ENCODE results near the gene SH3RF3.

SH3RF3 gene

DNA sequence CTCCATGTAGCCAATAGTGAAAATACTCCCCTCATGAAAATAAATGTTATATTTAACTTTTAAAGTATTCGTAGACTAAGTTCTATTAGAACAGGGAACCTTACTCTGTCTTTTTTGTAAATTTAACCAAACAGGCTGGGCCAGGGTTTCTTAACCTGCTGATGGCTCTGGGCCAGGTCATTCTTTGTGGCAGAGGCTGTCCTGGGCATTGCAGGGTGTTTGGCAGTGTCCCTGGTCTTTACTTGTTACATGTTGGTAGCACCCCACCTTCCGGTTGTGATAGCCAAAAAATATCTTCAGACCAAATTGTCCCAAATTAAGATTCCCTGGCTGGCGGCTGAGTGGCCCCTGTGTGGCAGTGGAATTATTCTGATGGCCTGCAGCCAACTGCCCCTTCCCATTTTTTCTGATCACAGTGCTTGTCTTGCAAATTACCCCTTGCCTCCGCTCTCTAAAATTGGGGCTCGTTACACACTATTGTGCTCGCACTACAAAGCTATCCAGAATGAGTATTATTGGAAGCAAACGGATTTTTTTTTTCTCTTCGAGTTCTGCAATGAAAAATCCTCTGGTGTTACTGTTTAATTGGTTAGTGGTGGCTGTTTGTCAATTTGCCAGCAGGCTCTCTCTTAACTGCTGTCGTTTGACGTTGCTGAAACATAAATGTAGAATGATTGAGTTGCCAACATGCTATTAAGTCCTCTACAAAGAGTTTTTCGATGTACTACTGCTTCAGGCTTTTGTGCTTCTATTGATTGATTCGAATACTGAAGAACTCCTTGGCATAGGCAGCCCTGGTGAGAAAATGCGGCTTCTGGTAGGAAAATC, 216.9 kb downstream of the SH3RF3 start:
- DNase-seq: no peak

DNA sequence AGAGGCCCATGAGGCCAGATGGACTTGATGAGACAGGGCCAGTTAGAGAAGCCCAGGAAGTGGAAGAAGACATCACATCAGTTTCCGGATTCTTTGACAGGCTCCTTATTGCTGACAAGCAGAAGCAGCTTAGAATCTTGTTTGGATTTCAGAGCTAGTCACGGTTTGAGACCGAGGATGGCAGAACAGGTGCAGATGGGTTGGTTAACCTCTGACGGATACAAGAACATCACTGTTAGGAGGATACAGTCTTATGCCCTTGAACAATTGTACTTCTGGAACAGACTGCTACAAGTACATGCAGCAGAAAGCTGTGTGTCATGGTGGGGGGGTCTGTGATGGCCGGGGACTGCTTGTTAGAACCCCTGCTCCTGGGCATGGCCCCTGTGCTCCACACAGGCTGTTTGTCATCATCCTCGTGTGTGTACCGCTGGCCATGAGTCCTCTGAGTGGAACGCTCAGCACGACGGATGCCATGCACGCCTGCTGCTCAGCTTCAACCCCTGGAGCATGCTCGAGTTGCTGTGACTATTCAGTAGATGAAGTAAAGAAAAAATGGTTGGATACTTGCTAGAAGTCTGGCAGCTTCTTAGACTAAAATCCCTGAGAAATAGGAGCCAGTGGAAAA, 217.7 kb downstream of the SH3RF3 start:
- no peak for DNase-seq

DNA sequence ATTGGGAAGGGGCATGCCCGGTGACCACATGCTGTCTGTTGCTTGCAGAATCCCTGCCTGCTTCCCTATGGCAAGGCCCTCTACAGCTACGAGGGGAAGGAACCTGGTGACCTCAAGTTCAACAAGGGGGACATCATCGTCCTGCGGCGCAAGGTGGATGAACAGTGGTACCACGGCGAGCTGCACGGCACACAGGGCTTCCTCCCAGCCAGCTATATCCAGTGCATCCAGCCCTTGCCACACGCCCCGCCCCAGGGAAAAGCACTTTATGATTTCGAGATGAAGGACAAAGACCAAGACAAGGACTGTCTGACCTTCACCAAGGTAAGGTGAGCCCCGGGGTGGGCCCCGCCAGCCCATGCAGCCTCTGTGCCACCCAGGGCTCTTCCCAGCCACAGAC, 218.6 kb downstream of the SH3RF3 start:
- no peak for DNase-seq

DNA sequence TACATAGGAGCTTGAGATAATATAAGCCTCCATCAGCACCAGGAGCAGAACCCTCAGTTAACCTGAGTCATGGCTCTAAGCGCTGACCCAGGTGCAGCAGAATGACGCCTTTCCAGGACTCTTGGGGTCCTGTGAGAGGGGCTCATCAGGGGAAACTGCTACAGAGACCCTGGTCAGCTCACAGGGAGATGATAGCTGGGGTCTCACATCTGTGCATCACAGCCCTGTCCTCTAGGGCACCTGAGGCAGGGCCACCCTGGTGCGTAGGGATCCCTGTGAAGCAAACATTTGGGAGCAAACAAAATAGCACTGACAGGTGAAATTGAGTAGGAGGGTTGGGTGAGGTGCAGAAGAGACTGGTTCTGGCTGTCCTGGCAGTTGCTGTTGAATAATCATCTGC, 219.2 kb downstream of the SH3RF3 start:
- no peak for DNase-seq

DNA sequence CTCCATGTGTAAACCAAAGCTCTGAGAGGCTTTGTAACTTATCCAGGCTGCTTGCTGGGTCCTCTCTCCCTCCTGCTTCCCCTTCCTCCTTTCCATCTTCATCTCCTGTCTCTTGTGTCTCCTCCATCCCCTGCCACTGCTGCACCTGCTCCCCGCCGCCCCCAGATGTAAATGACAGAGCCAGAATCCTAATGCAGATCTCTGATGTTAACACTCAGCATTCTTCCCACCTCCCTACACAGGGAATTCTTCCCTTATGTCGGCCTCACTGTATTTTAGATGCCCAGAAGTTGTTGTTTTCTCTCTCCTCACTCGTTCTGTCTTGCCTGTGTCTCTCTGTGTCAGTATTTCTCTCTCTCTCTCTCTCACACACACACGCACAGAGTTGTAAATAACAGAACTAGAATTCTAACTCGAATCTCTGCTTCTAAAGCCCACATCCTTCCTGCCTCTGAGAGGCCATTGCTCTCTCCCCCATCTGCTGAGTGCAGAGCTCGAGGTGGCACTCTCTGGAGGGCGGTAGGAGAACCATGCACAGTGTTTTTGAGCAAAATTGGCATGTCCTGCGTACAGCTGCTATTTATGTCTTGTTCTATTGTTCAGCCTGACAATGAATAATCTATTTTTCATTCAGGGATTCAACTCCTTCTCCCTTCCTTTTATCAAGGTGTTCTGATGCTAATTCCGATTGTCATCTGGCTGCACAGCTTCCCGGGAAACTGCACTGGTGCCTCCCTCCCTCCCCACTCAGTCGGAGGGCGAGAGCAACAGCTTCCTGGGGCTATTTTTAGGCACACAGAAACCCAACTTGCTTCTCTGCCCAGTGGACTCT, 219.9 kb downstream of the SH3RF3 start:
- no peak for DNase-seq

DNA sequence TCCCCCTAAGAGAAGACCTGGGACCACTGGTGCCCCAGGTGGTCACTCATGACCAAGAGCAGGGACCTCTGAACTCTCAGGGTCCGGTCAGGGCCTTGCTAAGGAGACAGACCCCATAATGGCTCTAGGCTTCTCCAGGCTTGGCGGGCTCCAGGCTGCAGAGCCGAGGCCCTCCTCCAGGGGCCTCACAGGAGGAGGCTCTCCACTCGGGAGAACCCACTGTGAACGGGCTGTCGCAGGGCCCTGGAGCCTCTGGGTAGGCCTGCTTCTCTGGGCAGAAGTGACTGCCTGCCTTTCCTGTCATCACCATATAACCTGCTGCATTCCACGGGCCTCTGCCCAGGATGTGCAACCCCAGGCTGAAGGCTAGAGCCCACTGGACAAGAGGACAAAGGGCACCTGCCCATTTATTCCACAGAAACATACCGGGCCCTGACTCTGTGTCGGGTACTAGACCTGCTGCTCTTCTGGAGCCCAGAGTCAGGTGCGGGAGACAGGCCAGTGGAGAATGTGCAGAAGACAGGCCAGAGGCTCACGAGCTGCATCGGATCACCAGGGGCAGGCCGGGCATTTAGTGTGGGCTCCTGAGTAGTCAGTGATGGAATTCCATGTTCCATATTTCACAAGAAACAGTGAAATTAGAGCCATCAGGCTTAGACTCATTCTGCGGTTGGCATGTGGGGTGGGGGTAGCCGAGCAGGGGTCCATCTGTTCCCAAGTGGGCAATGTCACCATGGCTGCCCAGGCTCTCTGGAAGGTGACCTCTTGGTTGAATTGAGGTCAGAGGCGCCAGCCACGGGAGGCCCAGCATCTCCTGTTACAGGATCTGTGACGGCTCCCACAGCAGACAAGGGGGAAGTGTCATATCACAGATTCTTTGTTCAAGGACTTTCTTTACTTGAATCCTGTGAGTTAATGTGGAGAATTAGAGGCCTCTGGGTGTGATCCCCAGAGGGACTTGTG, 220.8 kb downstream of the SH3RF3 start:
- no peak for DNase-seq

DNA sequence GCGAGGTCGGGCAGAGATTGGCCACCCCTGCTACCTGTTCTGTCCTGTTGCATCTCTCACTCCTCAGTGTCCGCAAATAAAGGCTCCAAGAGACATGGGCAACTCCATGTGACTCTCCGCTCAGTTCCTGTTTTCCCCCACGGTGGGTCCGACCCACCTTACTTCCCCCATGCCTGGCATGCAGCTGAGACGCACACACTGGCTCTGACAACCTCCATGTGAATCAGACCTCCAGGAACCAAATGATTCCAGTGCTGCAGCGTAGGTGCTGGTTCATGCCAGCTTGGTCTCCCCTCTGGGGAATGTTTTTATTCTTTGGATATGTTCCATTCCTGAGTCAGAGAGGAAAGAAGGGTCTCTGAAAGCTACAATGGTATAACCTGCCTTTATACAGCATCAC, 221.5 kb downstream of the SH3RF3 start:
- DNase-seq: no peak

DNA sequence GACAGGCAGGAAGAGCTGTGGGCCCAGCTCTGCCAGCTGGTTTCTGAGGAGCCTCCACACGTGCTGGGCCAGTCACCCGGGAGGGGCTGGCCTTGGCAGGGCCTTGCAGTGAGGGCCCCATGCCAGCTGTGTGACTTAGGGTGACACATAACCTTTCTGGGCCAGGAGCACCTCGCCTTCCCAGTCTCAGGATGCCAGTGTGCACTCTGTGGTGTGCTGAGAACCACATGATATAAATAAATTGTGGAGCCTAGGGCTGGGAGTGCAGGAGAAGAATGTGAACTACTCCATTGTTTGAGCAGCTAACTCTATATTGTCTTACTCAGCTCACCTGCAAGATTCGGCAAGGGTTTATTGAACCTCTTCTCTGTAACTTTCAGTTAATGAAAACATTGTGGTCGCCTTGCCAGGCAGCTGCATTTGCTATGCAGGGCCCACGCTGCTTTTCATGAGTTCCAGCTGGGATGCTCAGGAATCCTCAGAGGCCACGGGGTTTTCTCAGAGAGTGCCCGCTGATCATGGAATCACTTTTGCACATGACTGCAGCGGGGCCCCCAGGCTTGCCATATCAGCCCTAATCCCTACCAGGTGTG, 222.3 kb downstream of the SH3RF3 start:
- DNase-seq: no peak

DNA sequence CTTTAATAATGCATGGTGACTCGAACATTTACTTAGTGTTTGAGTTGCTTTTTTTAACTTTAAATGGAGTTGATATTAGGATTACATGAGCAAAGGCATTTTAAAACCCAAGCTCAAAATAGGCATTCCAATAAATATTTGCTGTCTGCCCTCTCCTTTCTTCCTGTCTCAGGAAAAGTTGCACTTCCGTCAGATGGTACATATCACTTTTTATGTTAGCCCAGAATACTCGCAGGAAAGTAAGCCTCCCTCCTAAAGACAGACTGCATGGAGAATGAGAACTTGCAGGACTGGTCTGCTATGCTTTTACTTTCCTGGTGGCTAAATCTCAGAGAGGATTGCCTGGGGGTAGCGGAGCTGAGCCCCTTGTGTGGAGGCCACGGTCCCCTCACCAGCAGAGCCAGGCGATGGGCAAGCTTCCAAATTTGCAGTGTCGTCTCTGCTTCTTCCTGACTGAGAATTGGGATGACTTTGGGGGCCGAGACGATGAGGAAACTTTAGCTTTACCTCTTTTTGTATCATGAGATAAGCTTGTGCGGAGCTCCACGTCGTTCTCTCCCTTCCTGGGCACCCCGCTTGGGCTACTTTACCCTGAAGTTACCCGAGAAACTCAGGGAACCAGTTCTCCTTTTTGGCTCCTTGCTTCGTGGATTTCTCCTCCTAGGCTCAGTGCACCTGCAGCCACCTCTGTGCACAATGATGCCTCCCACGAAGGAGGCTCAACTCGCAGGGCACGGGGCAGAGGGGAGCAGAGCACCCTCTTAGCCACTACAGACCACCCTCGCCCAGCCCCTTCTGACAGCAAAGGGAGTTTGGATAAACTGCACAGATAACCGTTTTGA, 223.3 kb downstream of the SH3RF3 start:
- no peak for DNase-seq

DNA sequence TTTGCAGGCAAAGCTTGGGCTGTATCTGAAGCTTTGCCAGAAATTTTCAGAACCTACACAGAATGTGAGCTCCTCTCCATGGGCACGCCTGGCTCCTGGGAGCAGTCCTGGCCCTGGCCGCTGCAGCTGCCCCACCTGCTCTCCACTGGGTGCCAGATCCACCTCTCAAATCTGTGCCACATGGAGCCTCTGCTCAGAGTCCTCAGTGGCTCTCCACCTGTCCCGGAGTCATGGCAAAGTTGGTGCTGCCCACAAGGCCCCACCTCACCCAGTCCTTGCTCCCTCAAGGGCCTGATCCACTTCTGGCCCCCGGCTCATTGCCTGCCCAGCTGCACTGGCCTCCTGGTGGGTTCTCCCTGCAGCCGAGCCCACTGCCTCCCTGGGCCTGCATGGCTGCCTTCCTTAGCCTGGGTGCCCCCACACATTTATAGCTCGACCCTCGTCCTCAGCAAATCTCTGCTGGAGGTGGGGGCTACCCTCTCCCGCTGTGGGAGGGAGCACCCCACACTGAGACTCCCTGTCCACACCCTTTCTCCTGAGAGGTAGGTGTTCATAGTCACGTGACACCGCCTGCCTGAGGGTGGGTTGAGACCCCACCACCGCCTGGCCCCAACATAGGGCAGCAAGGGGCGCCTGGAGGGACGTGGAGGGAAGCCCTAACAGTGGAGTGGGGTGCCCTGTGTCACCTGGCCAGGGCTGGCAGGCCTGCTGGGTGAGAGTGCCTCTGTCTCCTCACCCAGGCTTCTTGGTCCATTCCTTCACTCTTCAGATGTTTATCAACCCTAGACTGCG, 224.1 kb downstream of the SH3RF3 start:
- no peak for DNase-seq

DNA sequence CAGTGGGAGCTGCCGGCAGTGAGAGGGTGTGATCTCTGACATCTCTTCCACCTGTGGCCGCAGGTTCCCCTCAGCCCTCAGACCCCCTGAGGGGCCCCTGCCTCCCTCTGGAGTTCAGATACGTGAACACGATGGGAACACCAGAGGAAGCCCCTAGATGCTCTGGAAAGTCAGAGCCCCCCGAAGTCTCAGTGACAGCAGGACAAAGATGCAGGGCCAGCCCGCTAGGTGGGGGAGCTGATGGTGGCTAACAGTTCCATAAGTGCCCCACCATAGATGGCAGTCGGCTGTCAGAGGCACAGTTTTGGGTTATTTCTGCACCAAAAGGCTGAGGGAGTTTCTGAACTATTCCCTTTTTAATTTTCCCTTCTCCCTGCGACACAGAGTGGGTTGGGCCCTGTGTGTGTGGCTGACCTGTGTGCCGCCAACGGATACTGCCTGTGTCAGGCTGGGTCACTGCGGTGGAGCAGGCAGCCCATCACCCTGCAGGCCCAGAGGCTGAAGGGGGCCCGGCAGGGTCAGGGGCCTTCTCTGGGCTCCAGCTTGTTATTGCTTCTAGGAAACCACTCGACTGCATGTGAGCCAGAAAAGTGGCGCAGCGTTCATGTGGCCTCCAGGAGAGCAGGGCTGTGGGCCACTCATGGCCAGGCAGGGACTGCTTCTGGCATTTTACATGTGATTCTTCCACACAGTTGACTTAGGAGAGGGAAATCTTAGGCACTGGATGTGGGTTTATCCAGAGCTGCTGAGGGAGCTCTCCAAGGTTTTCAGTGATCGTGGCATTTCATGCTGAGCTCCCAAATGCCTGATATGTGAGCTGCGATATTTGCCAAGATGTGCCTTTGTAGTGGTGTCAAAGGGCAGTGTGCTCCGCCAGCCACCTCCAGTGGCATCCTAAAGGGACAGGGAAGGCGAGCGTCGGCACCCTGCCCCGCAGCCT, 225.1 kb downstream of the SH3RF3 start:
- DNase-seq: no peak

DNA sequence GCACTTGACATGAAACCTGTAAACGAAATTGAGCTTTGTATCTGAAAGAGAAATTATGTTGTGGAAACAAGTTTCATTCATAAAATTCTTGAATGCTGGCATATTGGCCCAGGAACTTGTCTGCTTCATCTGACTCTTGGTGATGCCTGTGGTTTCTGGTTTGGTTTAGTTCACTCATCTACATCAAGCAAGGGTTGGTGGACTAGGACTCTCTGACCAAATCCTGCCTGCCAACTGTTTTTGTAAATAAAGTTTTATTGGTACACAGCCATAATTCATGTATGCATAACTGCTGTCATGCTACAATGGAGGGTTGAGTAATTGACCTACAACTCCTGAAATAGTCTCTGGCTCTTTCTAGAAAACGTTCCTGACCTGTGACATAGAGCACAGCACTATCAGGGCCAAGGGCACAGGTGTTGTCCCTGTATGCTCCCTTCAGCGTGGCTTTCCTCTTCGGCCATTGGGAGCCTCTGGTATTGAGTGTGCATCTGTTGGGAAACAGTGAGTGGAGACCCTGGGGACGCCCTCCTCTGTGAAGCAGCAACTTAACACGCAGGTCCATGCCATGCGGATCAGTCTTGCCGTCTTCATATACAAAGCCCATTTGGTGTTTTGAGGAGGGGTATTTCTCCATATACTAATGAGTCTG, 226.3 kb downstream of the SH3RF3 start:
- DNase-seq: no peak

DNA sequence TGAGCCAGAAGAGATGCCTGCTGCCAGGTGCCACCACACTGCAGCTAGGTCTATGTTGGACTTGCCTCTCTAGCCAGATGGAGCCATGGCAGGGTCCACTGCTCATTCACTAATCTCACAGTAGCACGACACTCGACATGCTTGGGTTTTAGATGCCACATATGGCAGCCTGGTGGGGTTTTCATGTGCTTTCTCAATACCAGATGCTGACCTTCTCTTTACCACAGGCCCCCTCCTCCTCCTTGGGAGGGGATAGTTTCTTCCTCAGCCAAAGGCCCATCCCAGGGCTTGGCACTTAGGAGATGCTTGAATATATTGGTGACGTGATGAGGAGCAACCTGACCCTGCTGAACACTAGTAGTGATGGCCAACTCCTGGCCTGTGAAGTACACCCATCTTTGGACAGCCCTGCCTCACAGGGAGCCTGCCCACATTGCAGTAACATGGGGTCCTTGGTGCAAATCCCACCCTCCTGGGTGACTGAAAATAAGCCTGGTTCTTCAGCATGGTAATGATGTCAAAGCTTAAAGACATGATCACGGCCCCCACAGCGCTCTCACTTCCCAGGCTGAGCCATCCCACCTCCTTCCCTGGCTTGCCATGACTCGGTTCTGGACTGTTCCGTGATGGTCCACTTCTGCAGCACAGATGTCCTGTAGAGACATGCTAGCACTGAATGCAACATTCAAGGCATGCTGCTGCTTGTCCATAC, 227.5 kb downstream of the SH3RF3 start:
- no peak for DNase-seq

DNA sequence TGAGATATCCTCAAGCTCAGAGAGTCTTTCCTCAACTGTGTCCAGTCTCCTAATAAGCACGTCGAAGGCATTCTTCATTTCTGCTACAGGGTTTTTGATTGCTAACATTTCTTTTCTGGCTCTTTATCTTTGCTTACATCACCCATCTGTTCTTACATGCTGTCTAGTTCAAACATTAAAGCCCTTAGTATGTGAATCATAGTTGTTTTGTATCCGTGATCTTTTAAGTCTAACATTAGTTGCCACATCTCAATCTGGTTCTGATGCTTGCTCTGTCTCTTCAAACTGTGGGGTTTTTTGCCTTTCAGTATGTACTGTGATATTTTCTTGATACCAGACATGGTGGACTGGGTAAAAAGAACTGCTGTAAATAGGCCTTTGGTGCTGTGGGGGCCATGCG, 235.2 kb downstream of the SH3RF3 start:
- DNase-seq: no peak

DNA sequence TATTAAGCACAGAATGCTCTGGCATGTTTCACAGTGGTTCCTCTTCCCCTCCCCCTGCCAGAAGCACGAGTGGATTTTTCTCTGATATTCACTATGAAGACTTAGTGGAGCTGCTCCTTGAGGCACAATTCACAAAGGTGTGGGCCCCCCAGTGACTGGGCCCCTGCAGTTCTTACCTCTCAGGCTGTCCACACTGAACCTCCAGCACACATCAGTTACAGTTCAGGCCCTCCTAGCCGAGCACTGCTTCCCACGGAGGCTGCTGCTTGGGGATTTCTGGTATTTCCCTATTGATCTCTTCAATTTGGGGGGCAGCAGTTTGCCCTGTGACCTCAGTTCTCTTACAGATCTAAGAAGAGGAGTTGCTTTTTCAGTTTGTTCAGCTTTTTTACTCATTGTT, 236.1 kb downstream of the SH3RF3 start:
- DNase-seq: no peak

DNA sequence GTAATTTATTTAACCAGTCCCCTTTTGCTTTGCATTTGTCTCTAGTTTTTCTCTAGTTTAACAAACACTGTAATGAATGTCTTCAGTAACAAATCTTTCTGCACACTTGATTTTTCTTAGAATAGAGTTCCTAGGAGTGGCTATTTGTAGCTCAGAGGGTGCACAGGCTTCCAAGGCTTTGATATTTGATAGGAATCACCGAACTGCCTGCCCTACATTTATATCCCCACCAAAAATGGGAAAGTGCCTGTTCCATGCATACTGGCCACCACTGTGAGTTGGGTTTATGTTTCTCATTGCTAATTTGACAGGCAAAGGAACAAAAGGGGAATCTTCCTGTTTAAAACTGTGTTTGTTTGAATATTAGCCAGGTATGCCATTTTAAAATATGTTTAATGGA, 238.7 kb downstream of the SH3RF3 start:
- DNase-seq: no peak

DNA sequence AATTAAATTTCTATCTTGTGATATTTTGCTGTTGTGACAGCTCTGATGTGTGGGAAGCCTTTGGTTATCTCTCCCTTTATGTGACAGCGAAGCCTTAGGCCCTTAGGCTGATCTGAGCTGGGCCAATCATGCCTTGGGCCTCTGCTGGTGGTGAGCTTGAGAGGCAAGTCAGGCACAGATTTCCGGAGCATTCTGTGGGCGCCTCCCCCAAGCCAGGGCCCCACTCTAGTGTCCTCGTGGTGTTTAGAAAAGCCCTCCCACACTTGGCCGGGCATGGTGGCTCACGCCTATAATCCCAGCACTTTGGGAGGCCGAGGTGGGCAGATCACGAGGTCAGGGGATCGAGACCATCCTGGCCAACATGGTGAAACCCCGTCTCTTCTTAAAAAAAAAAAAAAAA, 239.8 kb downstream of the SH3RF3 start:
- DNase-seq: no peak

DNA sequence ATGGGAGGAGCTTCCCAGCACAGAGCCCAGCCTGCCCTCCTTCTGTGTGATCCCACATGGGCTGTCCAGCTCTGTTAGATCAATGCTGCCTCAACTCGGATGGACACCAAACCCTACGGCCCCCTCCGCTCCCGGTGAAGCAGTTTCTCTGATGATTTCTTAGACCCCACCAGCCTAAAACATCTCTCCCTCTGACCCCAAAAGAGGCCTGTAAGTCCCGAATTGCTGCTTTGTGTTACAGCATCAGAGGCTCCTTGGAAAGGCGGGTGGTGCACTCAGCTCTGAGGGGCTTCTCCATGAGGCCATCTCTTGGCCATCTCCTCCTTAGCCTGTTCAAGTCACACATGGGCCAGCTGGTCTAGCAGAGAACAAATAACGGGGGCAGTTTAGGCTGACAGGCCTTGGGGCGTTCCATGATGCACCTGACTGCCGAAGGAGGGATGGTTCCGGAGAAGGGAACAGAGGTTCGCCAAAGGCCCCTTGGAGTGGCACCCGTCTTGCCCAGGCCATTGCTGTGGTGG, 240.7 kb downstream of the SH3RF3 start:
- DNase-seq: no peak

Measured in activated CD4-positive, alpha-beta T cell treated with anti-CD3 and anti-CD28 coated beads, Interleukin-2, amount 50 U/mL, for 4 hours (primary cell).